Esophagus mucosa (tissue), 1 donor: Measurements from ENCODE around the gene HRH1. TPM values are rescaled to one million over a fixed set of nuclear protein-coding genes. Genes with fewer than 3 reads are reported as not detected.
"Not testable (repeated sequence)": the region's sequence is repeated elsewhere in the genome, so short reads cannot be mapped to it uniquely, and the experiment has no call there.

Source experiments
- ATAC-seq: fragments of 200-7000 bp; cut with Tn5 transposase; one replicate; pipeline ENCODE4 v1.9.1; 2020
- total RNA-seq: library from RNA; stranded (reverse); gene quantifications from one replicate; pipeline ENCODE4 v1.2.4, GENCODE V29; 2023
- donor health status: DM: yes; HTN: yes; CAD: no.

The HRH1 gene
- 4.2 TPM for total RNA-seq

GRCh38 chr3:11154036-11154952 is at the start of gene HRH1:
Gene HRH1 (plus strand): TSS chr3:11154493. CDS start chr3:11259038, 104,545 bp downstream.
- peak; percentile 53 for ATAC-seq

GRCh38 chr3:11113316-11113715 is 41.0 kb upstream of the HRH1 start:
- ATAC-seq = not testable (repeated sequence)

GRCh38 chr3:11115548-11115947 is 38.7 kb upstream of the HRH1 start:
- no peak for ATAC-seq

GRCh38 chr3:11116336-11117059 is 37.8 kb upstream of the HRH1 start:
- ATAC-seq = no peak

- no peak for ATAC-seq
These were observed 36.7 kb upstream of the HRH1 start for GRCh38 chr3:11117591-11117990.

GRCh38 chr3:11118181-11118682 is 36.1 kb upstream of the HRH1 start:
- ATAC-seq = peak; percentile 74

GRCh38 chr3:11120091-11120805 is 34.0 kb upstream of the HRH1 start:
- ATAC-seq = peak; percentile 20

GRCh38 chr3:11126653-11127052 is 27.6 kb upstream of the HRH1 start:
- no peak for ATAC-seq

- no peak for ATAC-seq
These were observed 25.3 kb upstream of the HRH1 start for GRCh38 chr3:11128682-11129632.

- no peak for ATAC-seq
These were observed 23.9 kb upstream of the HRH1 start for GRCh38 chr3:11130385-11130784.

- ATAC-seq = peak; percentile 24
These were observed 22.9 kb upstream of the HRH1 start for GRCh38 chr3:11131371-11131770.

GRCh38 chr3:11131886-11132285 is 22.4 kb upstream of the HRH1 start:
- not testable (repeated sequence) for ATAC-seq

- no peak for ATAC-seq
These were observed 21.4 kb upstream of the HRH1 start for GRCh38 chr3:11132861-11133260.

- ATAC-seq = no peak
These were observed 19.5 kb upstream of the HRH1 start for GRCh38 chr3:11134794-11135193.

- ATAC-seq = no peak
These were observed 18.2 kb upstream of the HRH1 start for GRCh38 chr3:11136116-11136515.

GRCh38 chr3:11136830-11137626 is 17.3 kb upstream of the HRH1 start:
- ATAC-seq = peak; percentile 90

- ATAC-seq = no peak
These were observed 16.7 kb upstream of the HRH1 start for GRCh38 chr3:11137627-11137959.

GRCh38 chr3:11138371-11138770 is 15.9 kb upstream of the HRH1 start:
- ATAC-seq = no peak

GRCh38 chr3:11140030-11140712 is 14.1 kb upstream of the HRH1 start:
- peak; percentile 57 for ATAC-seq

GRCh38 chr3:11140713-11141104 is 13.6 kb upstream of the HRH1 start:
- ATAC-seq = no peak
